Astrocyte of the spinal cord (primary cell): Measurements from ENCODE around the gene CAPG.
"Not testable (repeated sequence)": the region's sequence is repeated elsewhere in the genome, so short reads cannot be mapped to it uniquely, and the experiment has no call there.

Experiments
- DNase-seq: peaks from one replicate; pipeline ENCODE4 v3.0.0; 2011; ENCODE audit warnings: low read depth, low spot score
- H3K4me3 ChIP-seq: 2 replicates; pipeline ENCODE4 v1.5.1; 2011; ENCODE audit warnings: low read depth, mild to moderate bottlenecking, low read length, moderate library complexity
- CTCF ChIP-seq: IDR thresholded peaks from 2 replicates; pipeline ENCODE4 v1.5.1; 2012; ENCODE audit warnings: low read depth, mild to moderate bottlenecking, low read length, inconsistent platforms
- in situ Hi-C: cut with HindIII; loops from 2 replicates; pipeline ENCODE4 v1.10.0; 2017; ENCODE audit warnings: low sequenced_read_pairs

CAPG gene

DNA sequence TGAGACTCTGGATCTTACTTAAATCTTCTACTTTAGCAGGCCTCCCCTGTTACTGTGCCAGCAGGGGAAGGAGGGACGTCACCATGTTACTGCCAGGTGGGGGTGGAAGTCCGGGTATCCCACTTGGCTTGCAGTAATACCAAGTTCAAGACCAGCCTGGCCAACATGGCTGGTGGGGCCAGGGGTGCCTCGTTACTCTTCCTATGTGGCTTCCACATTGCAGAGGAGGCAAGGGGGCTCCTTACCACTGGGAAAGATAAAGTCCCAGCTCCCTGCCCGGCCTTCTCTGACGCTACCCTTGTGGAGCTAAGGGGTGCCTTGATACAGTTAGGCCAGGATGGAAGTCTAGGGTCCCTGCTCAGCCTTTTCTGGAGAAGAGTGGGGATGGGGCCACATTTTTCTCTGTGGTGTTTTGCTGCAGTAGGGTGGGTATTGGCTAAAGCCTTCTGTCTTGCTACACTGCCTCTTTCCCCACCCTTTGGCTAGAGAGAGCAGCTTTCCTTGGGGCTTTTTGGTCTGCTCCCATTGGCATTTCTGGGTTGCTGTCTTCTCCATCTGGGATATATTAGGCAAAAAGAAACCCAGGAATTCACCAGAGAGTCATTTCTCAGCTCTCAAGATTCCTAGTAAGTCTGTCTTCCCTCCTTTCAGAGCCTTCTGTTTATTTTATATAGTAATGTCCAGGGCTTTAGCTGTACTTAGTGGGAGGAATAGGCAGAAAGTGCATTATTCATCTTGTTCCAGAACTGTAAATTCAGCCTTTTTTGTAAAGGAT, 33.7 kb downstream of the CAPG start:
- no peak for DNase-seq
- in situ Hi-C loops = no loop called here
- no peak overlapping the region for H3K4me3 ChIP-seq
- TF ChIP-seq CTCF = no peak

GRCh38 chr2:85371045-85371444, 39.1 kb downstream of the CAPG start:
- TF ChIP-seq CTCF = no peak
- in situ Hi-C loops = no loop called here
- DNase-seq = no peak
- no peak overlapping the region for H3K4me3 ChIP-seq

GRCh38 chr2:85369500-85369899, 40.7 kb downstream of the CAPG start:
- TF ChIP-seq CTCF = no peak
- no peak for DNase-seq
- no peak overlapping the region for H3K4me3 ChIP-seq
- in situ Hi-C loops = no loop called here

GRCh38 chr2:85368921-85369320, 41.2 kb downstream of the CAPG start:
- in situ Hi-C loops = no loop called here
- no peak overlapping the region for H3K4me3 ChIP-seq
- DNase-seq = no peak
- no peak for TF ChIP-seq CTCF

DNA sequence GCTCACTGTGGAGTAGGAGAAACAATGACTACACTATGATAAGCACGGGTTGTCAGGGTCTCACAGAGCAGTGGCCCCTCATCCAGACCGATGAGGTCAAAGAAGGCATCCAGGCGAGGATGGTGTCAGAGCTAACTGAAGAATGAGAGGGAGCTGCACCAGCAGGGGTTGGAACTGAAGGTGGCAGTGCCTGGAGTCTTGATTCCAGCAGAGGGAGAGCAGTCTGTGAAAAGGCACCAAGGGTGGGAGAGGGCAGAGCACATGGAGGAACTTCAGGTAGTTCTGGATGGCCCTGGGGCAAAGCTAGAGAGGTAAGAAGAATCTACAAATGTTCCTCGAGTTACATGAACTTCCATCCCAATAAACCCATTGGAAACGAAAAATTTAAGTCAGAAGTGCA, 43.0 kb downstream of the CAPG start:
- H3K4me3 ChIP-seq = no peak overlapping the region
- in situ Hi-C loops = no loop called here
- DNase-seq = no peak
- no peak for TF ChIP-seq CTCF

DNA sequence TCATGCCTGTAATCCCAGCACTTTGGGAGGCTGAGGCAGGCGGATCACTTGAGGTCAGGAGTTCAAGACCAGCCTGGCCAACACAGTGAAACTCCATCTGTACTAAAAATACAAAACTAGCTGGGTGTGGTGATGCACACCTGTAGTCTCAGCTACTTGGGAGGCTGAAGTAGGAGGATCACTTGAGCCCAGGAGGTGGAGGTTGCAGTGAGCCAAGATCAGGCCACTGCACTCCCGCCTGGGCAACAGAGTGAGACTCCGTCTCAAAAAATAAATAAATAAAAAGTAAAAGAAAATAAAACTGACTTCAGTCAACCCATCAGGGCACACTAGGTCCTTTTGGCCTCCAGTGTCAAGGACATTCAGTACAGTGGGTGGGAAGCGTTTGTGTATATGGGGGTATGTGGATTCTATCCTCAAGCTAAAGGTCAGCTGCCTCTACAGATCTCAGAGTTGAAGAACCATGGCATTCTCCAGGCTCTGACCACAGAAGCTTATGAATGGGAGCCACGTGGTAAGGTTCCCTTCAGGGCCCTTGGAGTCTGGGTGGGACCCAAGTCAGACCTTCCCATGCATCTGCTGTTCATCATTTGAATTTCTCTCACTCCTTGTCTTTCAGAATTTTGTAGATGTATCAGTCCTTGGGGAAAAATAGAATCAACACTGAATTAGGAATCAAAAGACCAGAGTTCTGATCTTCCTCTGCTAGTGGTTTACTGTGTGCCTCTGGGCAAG, 47.3 kb downstream of the CAPG start:
- DNase-seq, in situ Hi-C loops, H3K4me3 ChIP-seq: not testable (repeated sequence)

- TF ChIP-seq CTCF = no peak
- H3K4me3 ChIP-seq = no peak overlapping the region
- in situ Hi-C loops = no loop called here
- DNase-seq = no peak
Measured at GRCh38 chr2:85357736-85358135, 52.4 kb downstream of the CAPG start.
